Adrenal gland (tissue), 19 donors: ENCODE measurements around the gene RAP2C. TPM values are rescaled to one million over a fixed set of nuclear protein-coding genes. Genes with fewer than 3 reads are reported as not detected.

Experiments used
- DNase-seq, 7 donors: peaks; one replicate each; pipeline ENCODE4 v3.0.0-alpha.2; 2019 to 2020
- H3K27ac ChIP-seq, 5 donors: fragments of 200-600 bp; sonication (generic) in 4 of 5; 1 replicate in 3 of 5; 2 replicates in 2 of 5; pipeline versions ENCODE4 v1.5.1 to v1.8.0; 2016 to 2020; ENCODE audit warnings: mild to moderate bottlenecking in 1 of 5
- H3K27me3 ChIP-seq: fragments of 200-600 bp; 2 replicates; pipeline ENCODE4 v1.8.0; 2021
- H3K36me3 ChIP-seq, 2 donors: fragments of 200-600 bp; replicated peaks in 1 of 2; 1 replicate in 1 of 2; 2 replicates in 1 of 2; pipeline versions ENCODE4 v1.5.1 to v1.8.0; 2018 to 2022
- H3K4me1 ChIP-seq, 2 donors: fragments of 200-600 bp; replicated peaks in 1 of 2; 1 replicate in 1 of 2; 2 replicates in 1 of 2; pipeline versions ENCODE4 v1.5.1 to v1.8.0; 2018 to 2021
- H3K4me3 ChIP-seq, 4 donors: fragments of 200-600 bp; sonication (generic) in 3 of 4; one replicate each; pipeline ENCODE4 v1.5.1; 2016 to 2018
- H3K9me3 ChIP-seq, 3 donors: fragments of 200-600 bp; sonication (generic) in 1 of 3; replicated peaks in 1 of 3; 1 replicate in 2 of 3; 2 replicates in 1 of 3; pipeline versions ENCODE4 v1.5.1 to v1.8.0; 2016 to 2021
- CTCF ChIP-seq, 6 experiments: fragments of 450-650 bp in 4 of 6; fragments of 200-600 bp in 2 of 6; sonication (generic) in 1 of 6; IDR thresholded peaks; 1 replicate in 5 of 6; 2 replicates in 1 of 6; pipeline versions ENCODE4 v1.5.1 to v1.8.0; 2016 to 2021; ENCODE audit warnings: antibody characterized with exemption in 6 of 6, mild to moderate bottlenecking in 2 of 6, moderate library complexity in 1 of 6
- POLR2A ChIP-seq, 2 donors: fragments of 450-650 bp; IDR thresholded peaks; one replicate each; pipeline ENCODE4 v1.6.1; 2017; ENCODE audit warnings: antibody characterized with exemption in 2 of 2, mild to moderate bottlenecking in 2 of 2, moderate library complexity in 1 of 2
- WGBS, 4 donors: extraction: QIAGEN DNeasy Blood & Tissue Kit in 2 of 4; methylation state at CpG; one replicate each; pipeline versions ENCODE4 v1.1.5 to v1.1.7; 2013 to 2017; 5-methylcytosine and 5-hydroxymethylcytosine counted together
- intact Hi-C, 2 donors: fragments of 100-400 bp; cut with DNase I; formaldehyde crosslinking; loops; one replicate each; pipeline versions ENCODE4 v1.14.1 to v1.15.0; 2022 to 2023
- long read RNA-seq, 10 donors: library from polyadenylated mRNA in 3 of 10; unstranded in 2 of 10; stranded (forward) in 1 of 10; transcript quantifications; one replicate each; pipeline ENCODE4 v2.0.0 and lab custom pipeline, GENCODE V29; 2021 to 2026
- polyA plus RNA-seq, 3 donors: library from polyadenylated mRNA; stranded (reverse); fragments of 200-250 nt in 2 of 3; fragments of 350-450 nt in 1 of 3; fragmentation: Illumina TruSeq in 1 of 3; extraction: RNeasy Lipid Tissue Mini Kit (QIAGEN cat#74804) in 1 of 3; gene quantifications; one replicate each; pipeline ENCODE4 v1.2.3, GENCODE V29; 2013 to 2014
- total RNA-seq, 9 donors: library from RNA; depleted of rRNA in 4 of 9; stranded (reverse); fragments of >200 nt in 4 of 9; fragments of 120-200 nt in 1 of 9; fragmentation: NEBNext Ultra II Directional in 1 of 9; extraction: Animal tissue kit (Norgen Biotek cat#: 25700) in 1 of 9; gene quantifications; one replicate each; pipeline versions ENCODE4 v1.1.0 to v1.2.4, GENCODE V29; 2013 to 2023
- donor health status: healthy with polysubstance abuse.
- donor health status: Bipolar disorder and iron deficiency.
- donor health status: DM: yes; HTN: yes; CAD: no.
- donor health status: DM: no; HTN: no; CAD: no.
- donor health status: DM: no; HTN: no; CAD: no.
- donor health status: DM: yes; HTN: yes; CAD: no.

RAP2C gene
- total RNA-seq, result 10 to 100 TPM; 12.2 to 72.2 (median 30.6) TPM
- 10 to 100 TPM; 13.0 to 20.6 (median 16.6) TPM for polyA plus RNA-seq
- long read RNA-seq, donor 1, partial matches to known transcripts, result 9 of 12 reads
- long read RNA-seq, donor 1, other reads (novel, unspliced or antisense), result 0 of 12 reads
- long read RNA-seq, donor 2, partial matches to known transcripts, result 8 of 10 reads
- long read RNA-seq, donor 2, other reads (novel, unspliced or antisense), result 0 of 10 reads
- long read RNA-seq, donor 3, transcript RAP2C-201 (4 exons, 3,896 nt), result major isoform, 5 of 19 reads
- long read RNA-seq, donor 3, partial matches to known transcripts, result 14 of 19 reads
- long read RNA-seq, donor 3, other reads (novel, unspliced or antisense), result 0 of 19 reads
- long read RNA-seq, donor 4, partial matches to known transcripts, result 4 of 8 reads
- long read RNA-seq, donor 4, other reads (novel, unspliced or antisense), result 4 of 8 reads
- long read RNA-seq, donor 5, transcript RAP2C-201 (4 exons, 3,896 nt), result major isoform, 6 of 23 reads
- long read RNA-seq, donor 5, partial matches to known transcripts, result 12 of 23 reads
- long read RNA-seq, donor 5, other reads (novel, unspliced or antisense), result 5 of 23 reads
- long read RNA-seq, donor 6, partial matches to known transcripts, result 5 of 10 reads
- long read RNA-seq, donor 6, other reads (novel, unspliced or antisense), result 5 of 10 reads
- long read RNA-seq, donor 7, partial matches to known transcripts, result 5 of 6 reads
- long read RNA-seq, donor 7, other reads (novel, unspliced or antisense), result 0 of 6 reads
- long read RNA-seq, donor 8, partial matches to known transcripts, result 15 of 19 reads
- long read RNA-seq, donor 8, other reads (novel, unspliced or antisense), result 0 of 19 reads
- long read RNA-seq, donor 9, partial matches to known transcripts, result 11 of 13 reads
- long read RNA-seq, donor 9, other reads (novel, unspliced or antisense), result 0 of 13 reads
- long read RNA-seq, donor 10, partial matches to known transcripts, result 0 of 3 reads
- long read RNA-seq, donor 10, other reads (novel, unspliced or antisense), result 0 of 3 reads

DNA sequence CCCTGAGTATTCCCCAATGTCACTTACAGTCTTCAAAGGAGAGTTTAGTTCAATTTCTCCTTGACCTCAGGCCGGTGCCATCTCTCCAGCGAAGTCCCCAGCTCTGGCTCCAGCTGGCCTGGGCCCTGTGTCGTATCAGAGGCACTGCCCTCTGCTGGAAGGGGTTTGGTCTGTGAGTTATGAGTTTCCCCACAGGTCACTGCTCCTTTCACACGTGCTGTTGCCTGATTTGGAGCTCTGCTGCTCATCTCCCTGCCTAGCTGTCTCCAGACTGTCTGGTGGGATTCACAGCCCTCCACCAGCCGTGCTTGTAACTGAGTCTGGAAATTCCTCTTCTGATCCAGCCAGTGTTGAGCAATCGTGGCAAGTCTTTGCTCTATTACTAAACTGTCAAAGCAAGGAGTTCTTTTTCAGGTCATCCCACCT lies at the start of gene RAP2C:
RAP2C (minus strand) TSS at position 105 of the 426 bp plus-strand sequence. CDS start 2,179 bp downstream, outside the sequence.
- TF ChIP-seq CTCF (IDR thresholded peaks at IDR 0.05) (peak in 5 of 6 experiments; percentile 52 to 60 (median 52)), POLR2A (IDR thresholded peaks at IDR 0.05) (peak in 1 of 2 donors; percentile 68)
- Histone ChIP-seq H3K4me3 (peak within 1 kb of the TSS in 3 of 4 donors; percentile 18 to 86 (median 33)), H3K27me3 (no peaks in the 10 kb centered on the region), H3K27ac (peak within 1 kb of the TSS; percentile 21 to 97 (median 81)), H3K36me3 (no peaks in the 10 kb centered on the region), H3K9me3 (no peaks in the 10 kb centered on the region), H3K4me1 (peaks cover 0 to 19% of the 10 kb centered on the region in 2 donors)
- 2 to 19% (median 9%) methylated on average over 5 to 6 of the region's 6 CpGs for WGBS, 4 donors
- intact Hi-C loops, result no loop called here
- DNase-seq, result peak; percentile 73 to 90 (median 82)

GRCh38 chrX:132267392-132267791 lies 48.1 kb upstream of the RAP2C start:
- no peak overlapping the region for H3K27ac ChIP-seq
- peaks cover 7% of the 10 kb centered on the region for H3K27me3 ChIP-seq
- H3K9me3 ChIP-seq, result no peaks in the 10 kb centered on the region
- no peak for DNase-seq
- intact Hi-C loops, result no loop called here
- WGBS, 4 donors, result 73 to 80% (median 78%) methylated on average over 6 of the region's 6 CpGs
- no peaks in the 10 kb centered on the region for H3K4me1 ChIP-seq
- no peak overlapping the region for H3K4me3 ChIP-seq
- TF ChIP-seq CTCF (IDR thresholded peaks at IDR 0.05), result no peak
- TF ChIP-seq POLR2A (IDR thresholded peaks at IDR 0.05), result no peak
- no peaks in the 10 kb centered on the region for H3K36me3 ChIP-seq

GRCh38 chrX:132266583-132267355 lies 47.5 kb upstream of the RAP2C start:
- H3K27ac ChIP-seq, result no peak overlapping the region
- intact Hi-C loops, result no loop called here

More at GRCh38 chrX:132266583-132267355, 47.5 kb upstream of the RAP2C start:
- TF ChIP-seq POLR2A (IDR thresholded peaks at IDR 0.05), result no peak
- TF ChIP-seq CTCF (IDR thresholded peaks at IDR 0.05), result no peak
- Histone ChIP-seq H3K27me3 (peaks cover 7% of the 10 kb centered on the region), H3K4me3 (no peak overlapping the region), H3K36me3 (no peaks in the 10 kb centered on the region), H3K9me3 (no peaks in the 10 kb centered on the region), H3K4me1 (no peaks in the 10 kb centered on the region)
- WGBS, 4 donors, result 27 to 43% (median 34%) methylated on average over 1 of the region's 1 CpG
- peak in 1 of 7 donors; percentile 13 for DNase-seq
